ENCODE data around the gene PTPN3.

GRCh38 chr9:109475526-109475925, 22.6 kb downstream of the PTPN3 start:
- TF ChIP-seq POLR2AphosphoS5 (IDR thresholded peaks at IDR 0.05; ENCODE audit: borderline replicate concordance, low read depth, low read length), result no peak
- TF ChIP-seq EZH2 (IDR thresholded peaks at IDR 0.05), result no peak
- TF ChIP-seq FOXP2 (optimal IDR thresholded peaks at IDR 0.05; ENCODE audit: control extremely low read depth, extremely low read length, insufficient read depth), result no peak

All from SK-N-MC (cell line).